ENCODE data around the gene ADAM15. TPM values are rescaled to one million over a fixed set of nuclear protein-coding genes. Genes with fewer than 3 reads are reported as not detected.
A peak's percentile ranks its signal among the peaks of the same experiment; 100 is the strongest.

ADAM15 gene
- 82.5 and 197 TPM in 2 replicates for total RNA-seq

GRCh38 chr1:155050560-155051341, at the start of gene ADAM15:
Gene ADAM15, plus strand, starts transcription at chr1:155051316. Its CDS starts 71 bp downstream, at chr1:155051387.
- DNase-seq (ENCODE audit: low read depth in 2 of 2): peak; percentile 79 to 87

- DNase-seq (ENCODE audit: low read depth in 2 of 2): no peak
Observed at GRCh38 chr1:155001425-155001674, 49.8 kb upstream of the ADAM15 start.

GRCh38 chr1:155001675-155002463, 49.2 kb upstream of the ADAM15 start:
- DNase-seq (ENCODE audit: low read depth in 2 of 2): peak; percentile 99 to 100

- DNase-seq (ENCODE audit: low read depth in 2 of 2): peak; percentile 36 to 38
Observed at GRCh38 chr1:155002464-155003226, 48.5 kb upstream of the ADAM15 start, which contains the start of gene ZBTB7B. Gene ZBTB7B, plus strand, starts transcription at chr1:155002802. Its CDS starts 11,859 bp downstream, at chr1:155014661.

GRCh38 chr1:155003227-155003765, 47.8 kb upstream of the ADAM15 start:
- DNase-seq (ENCODE audit: low read depth in 2 of 2): peak; percentile 20 to 45

- DNase-seq (ENCODE audit: low read depth in 2 of 2): peak; percentile 14 to 19
Observed at GRCh38 chr1:155003766-155004351, 47.3 kb upstream of the ADAM15 start.

GRCh38 chr1:155004352-155005075, 46.6 kb upstream of the ADAM15 start:
- DNase-seq (ENCODE audit: low read depth in 2 of 2): no peak

- DNase-seq (ENCODE audit: low read depth in 2 of 2): no peak
Observed at GRCh38 chr1:155005076-155006011, 45.8 kb upstream of the ADAM15 start.

GRCh38 chr1:155006601-155007101, 44.5 kb upstream of the ADAM15 start:
- DNase-seq (ENCODE audit: low read depth in 2 of 2): peak; percentile 25 to 37

- no peak for DNase-seq (ENCODE audit: low read depth in 2 of 2)
Observed at GRCh38 chr1:155007251-155007828, 43.8 kb upstream of the ADAM15 start.

GRCh38 chr1:155008015-155008941, 42.8 kb upstream of the ADAM15 start:
- no peak for DNase-seq (ENCODE audit: low read depth in 2 of 2)

GRCh38 chr1:155009221-155009711, 41.9 kb upstream of the ADAM15 start:
- DNase-seq (ENCODE audit: low read depth in 2 of 2): no peak

GRCh38 chr1:155009742-155010141, 41.4 kb upstream of the ADAM15 start:
- no peak for DNase-seq (ENCODE audit: low read depth in 2 of 2)

- no peak for DNase-seq (ENCODE audit: low read depth in 2 of 2)
Observed at GRCh38 chr1:155010211-155010918, 40.8 kb upstream of the ADAM15 start.

- no peak for DNase-seq (ENCODE audit: low read depth in 2 of 2)
Observed at GRCh38 chr1:155011004-155011416, 40.1 kb upstream of the ADAM15 start.

GRCh38 chr1:155011437-155012025, 39.6 kb upstream of the ADAM15 start:
- no peak for DNase-seq (ENCODE audit: low read depth in 2 of 2)

Data from lung microvascular endothelial cell (primary cell).